ENCODE results near the gene COL5A1. TPM values are rescaled to one million over a fixed set of nuclear protein-coding genes. Genes with fewer than 3 reads are reported as not detected.
A peak's percentile ranks its signal among the peaks of the same experiment; 100 is the strongest.

COL5A1 gene
- total RNA-seq, 6 donors from 2014 or later: 7.5 to 75.4 (median 27.4) TPM

DNA sequence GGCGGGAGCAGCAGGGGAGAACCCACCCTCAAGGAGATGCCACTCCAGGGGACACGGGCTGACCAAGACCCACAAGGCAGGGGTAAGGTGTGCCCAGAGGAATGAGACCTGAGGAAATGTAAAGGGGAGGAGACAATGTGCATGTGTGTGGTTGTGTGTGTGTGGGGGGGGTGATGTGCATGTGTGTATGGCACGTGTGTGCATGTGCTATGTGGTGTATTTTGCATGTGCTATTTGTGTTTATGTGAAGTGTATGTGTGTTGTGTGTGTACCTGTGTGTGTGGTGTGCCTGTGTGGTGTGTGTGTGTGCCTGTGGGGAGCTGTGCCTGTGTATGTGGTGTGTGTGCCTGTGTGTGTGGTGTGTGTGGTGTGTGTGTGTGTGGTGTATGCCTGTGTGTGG lies 205.5 kb downstream of the COL5A1 start:
- peak in 1 of 2 donors; percentile 10 for DNase-seq
- WGBS, 2 donors: 78 to 87% methylated on average over 3 of the region's 3 CpGs
- Histone ChIP-seq H3K4me3 (no peak overlapping the region), H3K36me3 (no peaks in the 10 kb centered on the region), H3K4me1 (no peaks in the 10 kb centered on the region), H3K27ac (no peak overlapping the region), H3K27me3 (no peaks in the 10 kb centered on the region), H3K9me3 (peaks cover 0 to 5% (median 2%) of the 10 kb centered on the region in 4 donors)
- TF ChIP-seq EP300 (IDR thresholded peaks at IDR 0.05) (no peak), POLR2A (IDR thresholded peaks at IDR 0.05) (no peak), POLR2AphosphoS5 (IDR thresholded peaks at IDR 0.05) (no peak)
- TF ChIP-seq, protein P1, sequence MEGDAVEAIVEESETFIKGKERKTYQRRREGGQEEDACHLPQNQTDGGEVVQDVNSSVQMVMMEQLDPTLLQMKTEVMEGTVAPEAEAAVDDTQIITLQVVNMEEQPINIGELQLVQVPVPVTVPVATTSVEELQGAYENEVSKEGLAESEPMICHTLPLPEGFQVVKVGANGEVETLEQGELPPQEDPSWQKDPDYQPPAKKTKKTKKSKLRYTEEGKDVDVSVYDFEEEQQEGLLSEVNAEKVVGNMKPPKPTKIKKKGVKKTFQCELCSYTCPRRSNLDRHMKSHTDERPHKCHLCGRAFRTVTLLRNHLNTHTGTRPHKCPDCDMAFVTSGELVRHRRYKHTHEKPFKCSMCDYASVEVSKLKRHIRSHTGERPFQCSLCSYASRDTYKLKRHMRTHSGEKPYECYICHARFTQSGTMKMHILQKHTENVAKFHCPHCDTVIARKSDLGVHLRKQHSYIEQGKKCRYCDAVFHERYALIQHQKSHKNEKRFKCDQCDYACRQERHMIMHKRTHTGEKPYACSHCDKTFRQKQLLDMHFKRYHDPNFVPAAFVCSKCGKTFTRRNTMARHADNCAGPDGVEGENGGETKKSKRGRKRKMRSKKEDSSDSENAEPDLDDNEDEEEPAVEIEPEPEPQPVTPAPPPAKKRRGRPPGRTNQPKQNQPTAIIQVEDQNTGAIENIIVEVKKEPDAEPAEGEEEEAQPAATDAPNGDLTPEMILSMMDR (IDR thresholded peaks at IDR 0.05): no peak
- ATAC-seq (ENCODE audit: low FRiP score in 2 of 2): peak; percentile 16 to 19

DNA sequence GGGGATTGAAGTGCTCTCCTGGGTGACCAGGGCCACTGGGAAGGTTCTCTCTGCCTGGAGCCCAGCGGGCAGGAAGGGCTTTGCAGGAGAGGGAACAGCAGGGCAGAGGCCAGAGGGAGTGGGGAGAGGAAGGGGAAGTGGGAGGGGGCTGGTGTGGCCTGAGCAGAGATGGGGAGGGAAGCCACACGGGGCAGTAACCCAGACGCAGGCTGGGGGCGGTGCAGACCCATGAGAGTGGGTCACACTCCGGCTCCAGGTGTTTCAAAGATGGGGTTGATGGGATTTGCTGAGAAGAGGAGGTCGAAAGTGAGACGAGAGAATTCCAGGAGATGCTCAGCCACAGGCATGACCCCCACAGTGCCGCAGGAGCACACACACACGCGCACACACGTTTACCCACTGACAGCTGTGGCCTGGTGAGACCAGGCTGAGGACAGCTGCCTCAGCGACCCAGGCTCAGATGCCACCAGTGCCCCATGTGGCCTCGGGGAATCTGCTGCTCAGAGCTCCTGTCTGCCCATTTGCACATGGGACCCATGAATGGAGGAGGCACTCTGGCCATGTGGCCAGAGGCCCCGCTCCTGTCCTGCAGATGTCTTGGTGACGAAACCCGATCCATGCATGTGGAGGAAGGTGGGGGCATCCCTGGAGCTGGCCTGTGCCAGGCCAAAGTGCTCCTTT lies 206.3 kb downstream of the COL5A1 start:
- H3K9me3 ChIP-seq: peaks cover 0 to 5% (median 2%) of the 10 kb centered on the region in 4 donors
- H3K27ac ChIP-seq: no peak overlapping the region
- WGBS, 2 donors: 61 to 70% methylated on average over 10 to 11 of the region's 16 CpGs
- TF ChIP-seq POLR2AphosphoS5 (IDR thresholded peaks at IDR 0.05): no peak
- no peaks in the 10 kb centered on the region for H3K4me1 ChIP-seq
- ATAC-seq (ENCODE audit: low FRiP score in 2 of 2): peak; percentile 37 to 39
- H3K4me3 ChIP-seq: no peak overlapping the region
- no peaks in the 10 kb centered on the region for H3K36me3 ChIP-seq
- peak in 1 of 2 donors; percentile 30 for DNase-seq
- no peaks in the 10 kb centered on the region for H3K27me3 ChIP-seq

DNA sequence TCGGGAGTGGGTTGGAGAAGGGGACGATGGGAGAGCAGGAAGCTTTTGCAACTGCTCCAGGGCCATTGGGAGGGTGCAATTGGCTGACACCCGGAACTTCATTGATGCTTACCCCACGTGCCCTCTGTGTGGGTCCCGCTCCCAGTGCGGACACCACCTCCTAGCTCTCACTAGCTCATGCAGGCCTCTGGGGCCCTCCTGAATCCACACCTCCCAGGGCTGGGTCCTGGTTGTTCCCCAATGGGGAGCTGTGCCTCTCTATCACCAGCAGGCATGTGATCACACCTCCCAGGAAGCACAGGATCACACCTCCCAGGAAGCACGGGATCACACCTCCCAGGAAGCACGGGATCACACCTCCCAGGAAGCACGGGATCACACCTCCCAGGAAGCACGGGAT lies 206.9 kb downstream of the COL5A1 start:
- WGBS, 2 donors: 75 to 80% methylated on average over 2 to 9 of the region's 10 CpGs
- Histone ChIP-seq H3K4me1 (no peaks in the 10 kb centered on the region), H3K27ac (no peak overlapping the region), H3K4me3 (no peak overlapping the region), H3K27me3 (no peaks in the 10 kb centered on the region), H3K36me3 (no peaks in the 10 kb centered on the region), H3K9me3 (peaks cover 0 to 5% (median 2%) of the 10 kb centered on the region in 4 donors)
- ATAC-seq (ENCODE audit: low FRiP score in 2 of 2) (no peak), DNase-seq (no peak)
- TF ChIP-seq, protein P1 (IDR thresholded peaks at IDR 0.05): no peak
- TF ChIP-seq POLR2AphosphoS5 (IDR thresholded peaks at IDR 0.05): no peak
- TF ChIP-seq EP300 (IDR thresholded peaks at IDR 0.05): no peak
- no peak for TF ChIP-seq POLR2A (IDR thresholded peaks at IDR 0.05)

DNA sequence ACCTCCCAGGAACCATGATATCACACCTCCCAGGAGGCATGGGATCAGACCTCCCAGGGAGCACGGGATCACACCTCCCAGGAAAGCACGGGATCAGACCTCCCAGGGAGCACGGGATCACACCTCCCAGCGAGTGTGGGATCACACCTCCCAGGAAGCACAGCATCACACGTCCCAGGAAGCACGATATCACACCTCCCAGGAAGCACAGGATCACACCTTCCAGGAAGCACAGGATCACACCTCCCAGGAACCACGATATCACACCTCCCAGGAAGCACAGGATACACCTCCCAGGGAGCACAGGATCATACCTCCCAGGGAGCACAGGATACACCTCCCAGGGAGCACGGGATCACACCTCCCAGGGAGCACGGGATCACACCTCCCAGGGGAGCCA lies 209.0 kb downstream of the COL5A1 start:
- Histone ChIP-seq H3K27me3 (no peaks in the 10 kb centered on the region), H3K36me3 (no peaks in the 10 kb centered on the region), H3K9me3 (peaks cover 0 to 5% (median 2%) of the 10 kb centered on the region in 4 donors), H3K4me3 (no peak overlapping the region), H3K4me1 (no peaks in the 10 kb centered on the region), H3K27ac (no peak overlapping the region)
- no peak for DNase-seq
- no peak for TF ChIP-seq EP300 (IDR thresholded peaks at IDR 0.05)
- TF ChIP-seq POLR2AphosphoS5 (IDR thresholded peaks at IDR 0.05): no peak
- no peak for TF ChIP-seq POLR2A (IDR thresholded peaks at IDR 0.05)
- TF ChIP-seq, protein P1 (IDR thresholded peaks at IDR 0.05): no peak
- no peak for ATAC-seq (ENCODE audit: low FRiP score in 2 of 2)
- 82 to 83% methylated on average over 1 to 9 of the region's 9 CpGs for whole genome bisulfite sequencing, 2 donors

DNA sequence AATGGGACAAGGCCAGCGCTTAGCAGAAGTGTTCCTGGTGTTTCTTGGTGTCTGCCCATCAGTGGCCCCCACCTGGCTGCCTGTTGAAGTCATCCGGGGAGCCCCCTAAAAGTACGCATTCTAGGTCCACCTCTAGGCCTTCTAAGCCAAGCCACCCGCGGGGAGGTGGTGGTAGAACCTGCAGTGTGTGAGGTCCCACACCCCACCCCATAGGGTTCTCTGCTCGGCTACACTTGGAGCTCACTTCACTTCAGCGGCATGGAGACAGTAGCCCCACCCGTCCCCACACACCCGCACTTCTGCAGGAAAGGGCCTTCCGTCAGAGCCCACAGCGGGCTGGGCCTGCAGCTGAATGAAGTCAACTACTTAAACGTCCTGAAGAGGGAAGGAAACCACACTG lies 209.4 kb downstream of the COL5A1 start:
- no peak for TF ChIP-seq EP300 (IDR thresholded peaks at IDR 0.05)
- TF ChIP-seq POLR2AphosphoS5 (IDR thresholded peaks at IDR 0.05): no peak
- TF ChIP-seq, protein P1 (IDR thresholded peaks at IDR 0.05): no peak
- TF ChIP-seq POLR2A (IDR thresholded peaks at IDR 0.05): no peak
- WGBS, 2 donors: 68 to 85% methylated on average over 6 to 12 of the region's 12 CpGs
- H3K27me3 ChIP-seq: no peaks in the 10 kb centered on the region
- no peak overlapping the region for H3K4me3 ChIP-seq
- DNase-seq: peak in 1 of 2 donors; percentile 27
- ATAC-seq (ENCODE audit: low FRiP score in 2 of 2): no peak
- H3K36me3 ChIP-seq: no peaks in the 10 kb centered on the region
- no peaks in the 10 kb centered on the region for H3K4me1 ChIP-seq
- no peak overlapping the region for H3K27ac ChIP-seq
- H3K9me3 ChIP-seq: peaks cover 0 to 5% (median 2%) of the 10 kb centered on the region in 4 donors

Measured in upper lobe of left lung (tissue), 6 donors.